SU-DHL-6 (cell line): ENCODE results near the gene SPANXD.

Experiments
- CTCF ChIP-seq: fragments of 200-600 bp; sonication (generic); IDR thresholded peaks from one replicate; pipeline ENCODE4 v1.5.1; 2017; ENCODE audit warnings: antibody characterized with exemption, mild to moderate bottlenecking, low read length, moderate library complexity; ENCODE audit not compliant: insufficient read depth, poor library complexity, severe bottlenecking
- EZH2phosphoT487 ChIP-seq: fragments of 200-600 bp; sonication (generic), shearing (Covaris generic); conservative IDR thresholded peaks from 2 replicates; pipeline ENCODE4 v1.6.1; 2018; ENCODE audit warnings: mild to moderate bottlenecking, antibody characterized with exemption, low read length, moderate library complexity, mixed read lengths

- TF ChIP-seq CTCF (no peak), EZH2phosphoT487 (no peak)
These were observed 28.9 kb downstream of the SPANXD start for GRCh38 chrX:141669689-141670088.
